ENCODE measurements around the gene PLA2G15.

Gene PLA2G15

DNA sequence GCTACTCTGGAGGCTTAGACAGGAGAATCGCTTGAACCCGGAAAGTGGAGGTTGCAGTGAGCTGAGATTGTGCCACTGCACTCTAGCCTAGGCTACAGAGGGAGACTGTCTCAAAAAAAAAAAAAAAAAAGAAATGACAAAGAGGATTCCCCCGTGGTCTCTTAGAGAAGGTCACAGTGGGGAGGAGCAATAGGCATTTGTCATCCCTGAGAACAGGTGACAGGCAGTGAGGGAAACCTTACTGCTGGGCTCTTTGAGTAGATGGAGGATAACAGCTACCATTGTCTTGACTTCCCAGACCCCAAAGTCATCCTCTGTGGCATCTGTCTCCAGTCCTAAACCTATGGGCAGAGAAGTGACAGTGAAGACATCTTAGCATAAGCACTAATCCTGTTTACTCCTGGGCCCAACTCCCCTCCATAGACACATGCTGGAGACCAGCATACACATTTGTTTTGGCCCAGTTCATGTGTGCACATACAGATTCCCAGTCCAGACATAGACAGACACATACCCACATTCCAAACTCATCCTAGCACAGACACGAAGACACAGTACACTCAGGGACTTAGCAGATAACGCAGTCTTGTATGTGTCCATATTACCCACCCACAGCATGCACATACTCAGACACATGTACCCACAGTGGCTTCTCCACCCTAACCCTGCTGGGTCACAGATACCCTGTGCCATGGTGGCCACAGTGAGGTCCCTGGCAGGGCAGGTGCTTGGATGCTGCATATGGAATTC, 11.9 kb upstream of the PLA2G15 start:
- no peak for DNase-seq

DNA sequence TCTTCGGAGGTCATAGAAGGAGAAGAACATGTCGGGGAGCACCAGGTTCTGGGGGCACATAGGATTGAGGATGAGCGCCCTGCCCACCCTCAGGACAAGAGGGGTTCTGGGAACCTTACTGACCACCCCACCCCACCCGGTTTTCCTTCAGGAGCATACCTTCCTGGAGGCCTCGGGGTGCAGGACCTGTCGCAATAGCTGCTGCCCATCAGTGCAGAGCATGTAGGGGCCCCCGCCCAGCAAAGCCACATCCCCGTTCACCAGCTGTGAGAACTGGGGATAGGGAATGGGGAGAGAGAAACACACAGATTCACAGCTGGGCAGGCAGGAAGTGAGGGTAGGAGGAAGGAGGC, 11.4 kb upstream of the PLA2G15 start:
- no peak for DNase-seq

DNA sequence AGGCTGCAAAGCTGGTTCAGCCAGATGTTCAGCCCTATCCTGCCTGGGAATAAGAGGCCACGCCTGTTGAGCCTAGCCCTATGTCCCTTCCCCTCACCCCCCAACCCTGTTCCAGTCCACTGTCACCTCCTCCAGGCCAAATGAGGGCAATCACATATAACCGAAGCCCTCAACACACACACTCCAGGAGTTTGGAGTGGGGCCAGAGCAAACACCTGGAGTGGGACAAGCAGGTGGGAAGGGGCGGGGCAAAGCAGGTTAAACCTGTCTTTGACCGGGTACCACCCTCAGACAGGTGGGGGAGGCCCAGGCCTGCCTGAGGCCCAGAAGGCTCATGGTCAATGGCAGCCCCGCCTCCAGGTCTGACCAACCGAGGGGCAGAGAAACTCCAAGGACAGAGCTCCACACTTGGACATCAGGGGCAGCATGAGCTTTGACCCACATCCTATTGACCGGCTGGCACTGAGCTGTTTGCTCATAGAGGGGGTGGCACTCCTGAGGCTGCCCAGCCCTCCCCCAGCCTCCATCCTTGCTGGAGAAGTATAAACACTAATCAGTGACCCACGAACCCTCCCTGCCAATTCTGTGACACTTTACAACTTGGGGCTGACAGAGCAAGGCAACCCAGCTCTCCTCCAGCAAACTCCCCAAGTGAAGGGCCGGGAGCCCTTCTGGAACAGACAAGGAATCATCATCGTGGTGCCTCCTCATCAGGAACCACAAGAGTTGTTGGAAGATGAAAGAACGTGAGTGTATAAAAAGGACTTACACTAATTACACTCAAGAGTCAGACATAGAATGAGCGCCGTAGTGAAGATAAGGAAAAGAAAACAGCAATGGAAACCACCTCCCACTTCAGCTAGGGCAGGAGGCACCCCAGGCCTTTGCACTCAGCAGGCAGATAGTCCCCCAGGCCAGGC, 10.7 kb upstream of the PLA2G15 start:
- no peak for DNase-seq

DNA sequence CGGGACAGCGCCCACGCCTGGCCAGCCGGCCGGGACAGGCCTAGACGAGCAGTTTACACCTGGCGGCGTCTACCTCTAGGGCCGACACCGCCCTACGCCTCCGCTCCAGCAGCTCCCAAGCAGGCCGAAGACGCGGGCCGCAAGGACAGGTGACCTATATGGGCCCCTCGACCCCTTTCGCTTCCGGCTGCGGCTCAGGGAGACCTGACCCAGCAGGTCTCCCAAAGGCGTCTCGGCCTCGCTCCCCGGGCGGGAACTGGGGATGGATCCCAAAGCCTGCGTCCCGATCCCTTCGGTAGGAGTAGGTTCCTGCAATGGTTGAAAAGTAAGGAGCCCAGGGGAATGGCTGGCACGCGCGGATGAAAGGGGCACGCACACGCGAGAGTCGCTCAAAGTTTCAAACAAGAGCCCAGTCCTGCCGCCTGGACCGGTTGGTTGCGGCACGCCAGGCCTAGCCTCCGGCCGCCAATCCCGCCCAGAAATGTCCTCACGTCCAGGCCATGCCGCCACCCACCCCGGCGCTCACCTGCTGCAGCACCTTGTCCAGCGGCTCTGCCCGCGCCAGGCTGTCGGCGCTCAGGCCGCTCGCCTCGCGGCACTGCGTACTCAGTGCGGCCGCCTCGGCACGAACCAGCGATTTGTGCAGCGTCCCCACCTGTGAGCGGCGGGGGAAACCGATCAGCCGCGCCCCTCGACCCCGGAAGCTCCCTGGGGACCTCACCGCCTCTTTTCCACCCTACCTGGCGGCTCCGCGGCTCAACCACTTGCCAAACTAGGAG, 9.9 kb upstream of the PLA2G15 start:
- no peak for DNase-seq

DNA sequence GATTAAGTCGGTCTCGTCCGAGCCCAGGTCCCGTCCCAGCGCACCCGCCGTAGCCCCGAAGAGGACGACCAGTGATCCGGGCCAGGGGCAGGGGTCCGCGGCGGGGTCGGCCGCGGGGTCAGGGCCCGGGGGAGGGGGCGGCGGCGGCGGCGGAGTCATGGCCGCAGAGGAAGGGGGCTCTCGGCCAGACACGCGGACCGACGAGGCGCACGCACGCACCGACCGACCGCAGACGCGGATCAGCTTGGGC, 9.4 kb upstream of the PLA2G15 start, which contains the start of gene ESRP2:
TSS of gene ESRP2 (minus strand) at position 241 of the 250 bp plus-strand sequence. CDS start at position 159, 82 bp downstream.
- no peak for DNase-seq

DNA sequence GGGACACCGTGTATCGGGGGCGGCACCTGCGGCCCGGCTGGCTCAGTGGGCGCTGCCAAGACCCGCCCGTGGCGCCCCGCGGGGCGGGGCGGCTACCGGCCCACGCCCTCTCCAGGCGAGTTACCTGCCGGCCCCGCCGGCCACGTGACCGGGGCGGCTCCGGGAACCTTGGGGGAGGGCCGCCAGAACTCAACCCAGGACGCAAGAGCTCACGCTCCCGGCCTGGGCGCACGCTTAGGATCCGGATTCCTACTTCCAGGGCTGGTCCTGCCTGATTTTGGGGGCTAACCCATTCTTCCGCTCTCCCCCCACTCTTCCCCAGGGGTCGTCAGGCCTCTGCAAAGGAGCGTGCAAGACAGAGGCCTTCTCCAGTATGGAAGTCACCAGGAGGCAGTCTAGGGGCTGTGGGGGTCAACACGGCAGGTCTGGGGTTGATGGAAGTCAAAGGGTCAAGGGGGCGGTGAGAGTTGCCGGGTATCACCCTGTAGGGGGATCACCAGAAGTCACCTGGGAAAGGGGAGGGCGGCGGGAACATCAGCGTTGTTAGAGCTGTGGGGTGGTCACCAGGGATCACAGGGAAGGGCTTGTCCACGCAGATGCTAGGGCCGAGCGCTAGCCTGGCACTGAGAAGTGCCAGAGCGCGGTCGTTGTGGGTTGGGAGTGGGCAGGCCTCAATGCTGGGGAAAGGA, 8.9 kb upstream of the PLA2G15 start:
- no peak for DNase-seq

DNA sequence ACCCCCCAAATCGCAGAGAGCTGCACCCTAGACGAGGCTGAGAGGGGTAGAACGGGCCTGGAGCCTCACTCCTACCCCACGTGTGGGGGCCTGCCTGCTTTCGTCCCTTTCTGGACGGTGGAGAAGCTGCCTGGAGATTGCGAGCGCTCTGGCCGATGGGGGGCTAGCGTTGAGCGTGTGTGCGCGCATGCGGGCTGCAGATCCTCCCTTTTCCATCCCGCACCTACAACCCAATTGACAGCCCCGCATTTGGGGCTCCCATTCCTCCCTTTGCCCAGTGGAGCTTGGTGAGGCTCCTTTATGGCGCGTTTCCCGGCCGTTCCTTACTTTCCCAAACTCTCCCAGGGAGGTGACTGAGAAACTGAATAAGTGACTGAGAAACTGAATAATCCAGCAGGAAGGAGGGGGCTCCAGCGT, 8.3 kb upstream of the PLA2G15 start:
- no peak for DNase-seq

DNA sequence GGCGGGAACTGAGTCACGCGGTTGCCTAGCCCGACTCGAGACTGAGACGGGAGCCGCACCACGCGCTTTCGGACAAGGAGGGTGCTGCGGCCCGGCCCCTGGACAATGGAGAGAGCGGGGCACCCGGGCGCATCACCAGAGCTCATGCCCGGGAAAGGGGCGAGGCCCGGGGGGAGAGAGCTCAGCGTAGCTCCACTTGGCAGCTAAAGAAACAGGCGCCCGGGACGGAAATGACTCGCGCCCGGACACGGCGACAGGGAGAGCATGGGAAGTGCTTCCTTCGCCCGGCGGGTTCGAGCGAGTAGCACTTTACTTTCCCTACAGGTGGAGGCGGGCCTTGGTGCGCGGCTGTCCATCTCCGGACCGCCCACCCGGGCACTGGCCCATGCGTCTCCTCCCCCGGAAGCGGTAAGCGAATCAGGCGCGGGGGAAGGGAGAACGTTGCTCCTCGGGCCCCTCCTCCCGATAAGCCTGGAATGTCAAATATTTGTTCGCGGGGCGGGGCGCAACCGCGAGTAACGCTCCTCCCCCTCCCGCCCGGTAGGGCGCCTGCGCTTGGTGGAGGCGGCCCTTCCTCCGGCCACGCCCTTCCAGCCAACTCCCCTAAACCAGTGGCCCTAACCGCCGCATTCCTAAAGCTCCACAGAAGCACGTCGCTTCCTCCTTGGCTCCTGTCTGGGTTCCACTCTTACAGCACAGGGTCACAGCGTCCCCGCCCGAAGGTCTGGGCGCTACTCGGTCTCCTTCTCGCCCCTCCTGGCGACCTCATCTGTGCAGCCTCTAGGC, 7.7 kb upstream of the PLA2G15 start:
- peak; percentile 88 to 91 for DNase-seq

DNA sequence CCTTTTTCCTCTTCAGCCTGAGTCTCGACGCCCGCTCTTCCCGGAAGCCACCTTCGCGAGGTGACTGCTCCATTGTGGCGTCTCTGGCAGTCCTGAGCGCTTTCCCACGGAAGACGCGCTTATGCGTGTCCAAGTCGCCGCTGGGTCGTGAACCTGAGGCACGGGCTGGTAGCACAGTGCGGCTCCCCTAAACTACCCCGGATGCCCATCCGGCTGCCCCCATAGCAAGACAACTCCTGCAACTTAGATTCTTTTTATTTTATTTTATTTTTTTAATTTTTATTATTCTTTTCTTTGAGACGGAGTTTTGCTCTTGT, 7.2 kb upstream of the PLA2G15 start:
- no peak for DNase-seq

DNA sequence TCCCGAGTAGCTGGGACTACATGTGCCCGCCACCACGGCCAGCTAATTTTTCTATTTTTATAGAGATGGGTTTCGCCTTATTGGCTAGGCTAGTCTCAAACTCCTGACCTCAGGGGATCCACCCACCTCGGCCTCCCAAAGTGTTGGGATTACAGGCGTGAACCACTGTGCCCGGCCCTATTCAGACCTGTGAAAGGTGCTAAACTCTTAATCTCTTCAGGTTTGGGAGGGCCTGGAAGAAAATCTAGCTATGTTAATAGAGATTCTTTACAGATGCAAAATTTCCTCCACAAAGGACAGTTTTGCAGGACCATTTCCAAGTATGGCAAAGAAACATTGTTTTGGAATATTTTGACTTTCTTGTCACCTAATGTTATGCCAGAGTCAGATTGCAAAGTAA, 3.1 kb upstream of the PLA2G15 start:
- no peak for DNase-seq

DNA sequence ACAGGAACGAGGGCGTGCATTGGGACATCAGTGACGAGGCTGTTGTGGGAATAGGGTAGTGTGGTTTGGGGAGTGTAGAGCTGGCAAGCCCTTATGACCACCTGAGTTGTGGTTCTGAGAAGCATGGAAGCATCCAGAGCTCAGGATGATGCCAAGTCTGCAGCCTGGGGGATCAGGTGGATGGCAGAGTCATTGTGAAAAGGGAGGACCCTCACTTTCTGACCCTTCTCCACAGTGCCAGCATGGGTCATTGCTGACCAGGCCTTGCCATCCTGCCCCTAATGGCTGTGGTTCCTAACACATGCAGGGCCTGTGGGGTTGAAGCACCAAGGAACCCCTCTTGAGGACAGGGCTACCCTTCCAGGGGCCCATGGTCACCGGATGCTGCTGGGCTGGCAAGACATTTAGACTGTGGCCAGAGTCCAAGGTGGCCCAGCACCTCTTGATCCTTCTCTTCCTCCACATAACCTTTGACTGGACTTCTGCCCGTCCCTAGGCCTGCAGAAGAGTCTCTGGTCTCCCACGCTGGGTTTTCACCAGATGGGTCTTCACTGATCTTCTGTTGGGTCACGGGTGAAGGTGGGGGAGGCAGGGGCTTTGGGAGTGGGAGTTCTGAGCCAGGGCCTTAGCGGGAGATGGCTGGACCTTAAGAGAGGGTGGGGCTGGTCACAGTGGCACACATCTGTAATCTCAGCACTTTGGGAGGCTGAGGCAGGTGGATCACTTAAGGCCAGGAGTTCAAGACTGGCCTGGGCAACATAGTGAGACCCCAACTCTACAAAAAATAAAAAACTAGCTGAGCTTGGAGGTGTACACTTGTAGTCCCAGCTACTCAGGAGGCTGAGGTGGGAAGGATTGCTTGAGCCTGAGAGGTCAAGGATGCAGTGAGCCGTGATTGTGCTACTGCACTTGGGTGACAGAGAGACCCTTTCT, 2.0 kb upstream of the PLA2G15 start:
- DNase-seq, result no peak

DNA sequence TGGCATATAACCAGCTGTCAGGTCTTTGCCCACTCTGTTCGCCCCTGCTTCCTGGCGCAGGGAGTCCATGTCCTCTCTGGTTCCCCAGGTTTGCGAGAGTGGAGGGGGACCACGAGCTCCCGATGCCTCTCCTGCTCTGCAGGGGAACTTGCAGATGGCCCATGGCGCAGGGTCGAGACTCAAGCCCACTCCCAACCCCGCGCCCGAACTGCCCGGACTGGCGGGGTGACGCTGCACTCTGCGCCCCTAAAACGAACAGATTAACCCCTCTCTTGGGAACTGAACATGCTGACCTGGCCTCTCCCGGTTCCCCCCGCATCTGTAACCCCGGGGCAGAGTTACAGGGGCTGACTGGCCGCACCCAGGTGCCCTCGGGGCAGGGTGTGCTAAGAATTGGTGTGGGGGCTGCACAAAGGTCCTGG, 681 bp upstream of the PLA2G15 start:
- DNase-seq, result no peak

DNA sequence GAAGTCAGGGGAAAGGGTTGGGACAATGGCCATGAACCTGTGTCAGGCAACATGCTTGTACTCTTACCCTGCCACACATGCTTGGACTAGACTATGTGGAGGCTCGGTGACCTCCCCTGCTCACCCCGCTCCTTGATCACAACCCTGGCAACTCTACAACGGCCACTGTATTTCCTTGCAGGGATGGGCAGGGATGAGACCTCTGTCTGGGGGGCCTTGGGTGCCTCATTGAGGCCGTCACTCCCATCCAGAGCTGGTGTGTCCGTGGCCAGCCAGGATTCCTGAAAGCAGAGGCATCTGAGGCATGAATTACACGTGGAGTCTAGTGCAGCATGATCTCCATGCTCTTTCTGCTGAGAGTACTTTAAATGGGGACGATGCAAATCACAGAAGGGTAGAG, 948 bp downstream of the PLA2G15 start:
- no peak for DNase-seq

DNA sequence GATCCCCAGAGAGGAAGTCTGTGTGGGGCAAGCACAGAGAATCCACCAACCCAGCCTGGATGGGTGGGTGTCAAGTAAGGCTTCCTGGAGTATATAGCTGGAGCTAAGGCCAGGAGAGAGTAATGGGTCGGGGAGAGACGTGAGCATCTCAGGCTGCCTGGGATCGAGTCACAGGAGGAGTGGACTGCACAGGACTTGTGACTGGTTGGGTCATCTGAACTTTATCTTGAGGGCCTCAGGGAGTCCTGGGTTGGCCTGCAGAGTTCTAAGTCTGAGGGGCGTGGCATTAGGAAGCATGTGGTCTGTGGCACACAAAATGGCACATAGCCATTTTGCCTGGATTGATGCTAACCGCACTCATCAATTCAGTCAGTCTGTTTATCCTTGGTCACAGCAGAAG, 1.5 kb downstream of the PLA2G15 start:
- no peak for DNase-seq

DNA sequence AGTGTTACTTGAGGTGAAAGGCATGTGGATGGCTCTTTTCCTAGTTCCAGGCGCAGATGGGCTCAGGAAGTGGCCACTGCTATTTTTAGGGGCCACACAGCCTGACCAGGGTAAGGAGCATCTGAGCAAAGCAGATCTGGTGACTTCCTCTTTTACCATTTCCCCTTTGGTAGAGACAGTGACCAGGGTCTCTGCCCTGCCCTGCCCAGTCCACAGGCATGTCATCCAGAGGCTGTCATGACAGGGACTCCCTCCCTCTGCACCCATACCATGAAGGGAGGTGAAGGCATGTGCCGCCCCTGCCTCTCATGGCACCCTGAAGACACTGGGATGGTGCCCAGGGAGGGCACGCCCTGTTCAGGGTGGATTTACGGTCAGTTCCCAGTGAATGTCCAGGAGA, 2.2 kb downstream of the PLA2G15 start:
- DNase-seq, result no peak

DNA sequence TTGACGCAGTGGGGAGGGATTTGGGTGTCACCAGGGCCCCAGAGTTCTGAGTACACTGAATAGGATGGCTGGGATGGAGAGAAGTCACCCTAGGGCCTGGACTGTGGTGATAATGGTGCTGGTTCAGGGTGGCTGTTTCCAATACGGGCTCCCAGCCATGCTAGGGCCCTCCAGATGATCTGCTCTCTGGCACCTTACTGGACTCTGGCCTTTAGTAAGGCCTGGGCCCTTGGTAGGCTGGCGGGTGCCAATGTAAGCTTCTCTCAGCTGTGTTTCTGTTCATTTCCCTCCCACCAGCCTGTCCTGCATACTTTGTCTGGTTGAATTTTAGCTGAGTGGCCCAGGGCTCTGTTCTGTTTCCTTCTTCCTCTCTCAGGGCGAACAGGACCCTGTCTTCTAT, 2.8 kb downstream of the PLA2G15 start:
- DNase-seq, result no peak

DNA sequence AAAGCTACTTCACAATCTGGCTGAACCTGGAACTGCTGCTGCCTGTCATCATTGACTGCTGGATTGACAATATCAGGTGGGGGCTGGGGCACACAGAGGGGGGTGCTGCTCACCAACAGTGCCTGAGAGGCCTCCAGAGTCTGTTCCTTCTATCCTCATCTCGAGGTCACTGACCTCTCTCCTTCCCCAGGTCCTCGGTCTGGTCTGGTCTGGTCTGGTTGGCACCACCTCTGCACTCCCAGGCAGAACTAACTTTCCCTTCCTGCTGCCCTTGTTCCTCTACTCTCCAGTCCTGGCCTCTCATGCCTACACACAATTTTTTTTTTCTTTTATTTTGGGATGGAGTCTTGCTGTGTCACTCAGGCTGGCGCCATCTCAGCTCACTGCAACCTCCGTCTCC, 4.2 kb downstream of the PLA2G15 start:
- no peak for DNase-seq

DNA sequence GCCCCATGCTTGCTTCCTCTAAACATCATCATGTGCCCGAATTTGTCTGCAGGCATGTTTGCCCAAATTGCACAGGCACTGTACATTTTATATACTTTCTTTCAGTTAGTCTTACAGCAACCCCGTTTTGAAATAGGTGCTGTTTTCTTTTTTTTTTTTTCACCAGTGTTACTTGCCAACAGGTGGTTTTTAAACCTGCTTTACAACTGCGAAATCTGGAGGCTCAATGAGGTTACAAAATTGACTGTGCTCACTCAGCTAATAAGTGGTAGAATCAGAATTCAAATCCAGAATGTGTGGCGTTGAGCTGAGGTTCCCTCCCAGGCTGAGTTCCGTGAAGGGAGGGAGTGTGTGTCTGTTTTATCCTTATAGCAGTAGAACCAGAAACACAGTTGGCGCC, 5.8 kb downstream of the PLA2G15 start:
- DNase-seq, result no peak

DNA sequence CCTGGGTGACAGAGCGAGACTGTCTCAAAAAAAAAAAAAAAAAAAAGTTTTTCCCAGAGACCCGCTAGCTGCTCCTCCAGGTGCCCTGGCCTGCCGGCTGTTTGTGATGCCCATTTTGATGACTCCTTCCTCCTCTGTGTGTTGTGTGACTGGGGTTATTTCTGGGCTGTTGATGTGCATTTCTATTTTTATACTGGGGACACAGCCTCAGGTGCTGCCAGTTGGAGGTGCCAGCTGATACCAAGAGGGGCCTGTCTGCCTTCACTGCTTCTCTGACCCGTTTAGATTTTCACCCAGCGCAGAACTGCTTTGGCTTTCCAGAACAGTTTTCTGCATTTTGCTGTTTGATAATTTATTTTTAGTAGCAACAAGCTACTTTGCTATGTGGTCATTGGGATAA, 6.7 kb downstream of the PLA2G15 start:
- DNase-seq, result no peak

DNA sequence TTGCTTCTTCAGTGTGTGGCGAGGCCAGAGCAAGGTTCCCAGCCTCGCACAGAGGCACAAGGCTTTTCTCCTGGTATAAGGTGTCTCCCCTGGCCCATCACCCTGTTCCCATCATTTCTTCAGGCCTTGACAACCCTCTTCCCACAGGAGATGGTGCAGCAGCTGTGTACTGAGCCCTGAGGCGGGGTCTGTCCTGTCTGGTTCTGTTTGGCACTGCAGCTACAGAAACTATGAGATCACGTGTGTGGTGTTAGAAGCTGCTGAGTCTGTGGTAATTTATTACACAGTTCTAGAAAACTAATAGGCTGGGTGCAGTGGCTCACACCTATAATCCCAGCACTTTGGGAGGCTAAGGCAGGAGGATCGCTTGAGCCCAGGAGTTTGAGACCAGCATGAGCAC, 7.2 kb downstream of the PLA2G15 start:
- DNase-seq, result no peak

DNA sequence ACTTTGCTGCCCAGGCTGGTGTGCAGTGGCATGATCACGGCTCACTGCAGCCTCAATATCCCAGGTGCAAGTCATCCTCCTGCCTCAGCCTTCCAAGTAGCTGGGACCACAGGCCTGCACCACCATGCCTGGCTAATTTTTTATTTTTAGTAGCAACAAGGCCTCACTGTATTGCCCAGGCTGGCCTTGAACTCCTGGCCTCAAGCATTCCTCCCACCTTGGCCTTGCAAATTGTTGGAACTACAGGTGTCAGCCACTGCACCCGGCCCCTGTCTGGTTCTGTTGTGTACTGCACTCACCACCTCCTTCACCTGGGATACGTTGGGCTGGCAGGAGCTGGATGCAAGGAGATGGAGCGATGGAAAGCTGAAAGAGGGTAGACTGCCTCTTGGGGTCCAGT, 8.5 kb downstream of the PLA2G15 start:
- no peak for DNase-seq
